ENCODE data around the gene THYN1. TPM values are rescaled to one million over a fixed set of nuclear protein-coding genes. Genes with fewer than 3 reads are reported as not detected.
"Not testable (repeated sequence)": the region's sequence is repeated elsewhere in the genome, so short reads cannot be mapped to it uniquely, and the experiment has no call there.

The THYN1 gene
- total and polyA plus RNA-seq, 2 of the 13 experiments (the other 11 are each of a cell fraction or from before 2014, with no cell fraction given) = 36.1 to 87.6 TPM

DNA sequence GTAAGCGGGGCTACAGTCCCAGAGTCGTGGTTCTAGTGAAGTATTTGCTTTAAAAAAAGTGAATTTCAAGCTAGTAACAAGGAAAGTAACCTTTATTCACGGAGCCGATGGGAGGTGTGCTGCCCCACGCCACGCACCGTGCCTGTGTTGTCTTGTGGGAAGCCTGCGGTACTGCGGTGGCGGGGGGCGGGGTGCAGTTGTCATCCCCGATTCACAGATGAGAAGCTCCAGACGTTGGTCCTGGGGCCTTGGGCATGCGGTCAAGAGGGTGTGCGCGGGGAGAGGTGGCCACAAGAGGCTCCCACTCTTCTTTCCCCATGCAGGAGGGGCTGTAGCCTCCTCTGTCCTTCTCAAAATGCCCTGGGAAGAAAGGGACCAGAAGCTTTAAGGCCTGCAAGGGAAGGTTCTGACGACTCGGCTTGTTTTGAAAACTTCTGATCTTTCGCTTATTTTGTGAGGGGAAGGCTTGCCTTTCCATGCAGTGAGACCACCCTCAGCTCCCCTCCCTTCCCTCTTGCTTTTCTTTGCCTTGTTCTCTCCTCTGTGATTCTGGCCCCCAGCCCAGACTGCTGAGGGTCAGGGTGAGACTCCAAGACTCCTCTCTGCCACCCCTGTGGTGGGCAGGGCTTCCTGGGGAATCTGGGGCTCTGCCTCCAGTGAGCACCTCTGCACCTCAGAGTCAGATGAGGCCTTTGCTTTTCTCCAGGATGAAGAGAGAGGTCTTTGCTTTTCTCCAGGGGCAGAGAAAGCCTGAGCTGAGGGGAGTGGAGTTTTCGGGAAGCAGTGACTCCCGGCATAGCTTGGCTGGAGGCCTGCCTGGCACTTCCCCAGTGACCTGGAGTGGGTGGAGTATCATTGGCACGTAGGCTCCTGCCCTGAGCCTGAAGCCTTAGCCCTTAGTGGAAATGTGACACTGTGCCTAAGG lies 29.2 kb upstream of the THYN1 start (continued):
- TF ChIP-seq TCF7 (IDR thresholded peaks at IDR 0.05; ENCODE audit: low read depth) = no peak
- TF ChIP-seq, protein P1, sequence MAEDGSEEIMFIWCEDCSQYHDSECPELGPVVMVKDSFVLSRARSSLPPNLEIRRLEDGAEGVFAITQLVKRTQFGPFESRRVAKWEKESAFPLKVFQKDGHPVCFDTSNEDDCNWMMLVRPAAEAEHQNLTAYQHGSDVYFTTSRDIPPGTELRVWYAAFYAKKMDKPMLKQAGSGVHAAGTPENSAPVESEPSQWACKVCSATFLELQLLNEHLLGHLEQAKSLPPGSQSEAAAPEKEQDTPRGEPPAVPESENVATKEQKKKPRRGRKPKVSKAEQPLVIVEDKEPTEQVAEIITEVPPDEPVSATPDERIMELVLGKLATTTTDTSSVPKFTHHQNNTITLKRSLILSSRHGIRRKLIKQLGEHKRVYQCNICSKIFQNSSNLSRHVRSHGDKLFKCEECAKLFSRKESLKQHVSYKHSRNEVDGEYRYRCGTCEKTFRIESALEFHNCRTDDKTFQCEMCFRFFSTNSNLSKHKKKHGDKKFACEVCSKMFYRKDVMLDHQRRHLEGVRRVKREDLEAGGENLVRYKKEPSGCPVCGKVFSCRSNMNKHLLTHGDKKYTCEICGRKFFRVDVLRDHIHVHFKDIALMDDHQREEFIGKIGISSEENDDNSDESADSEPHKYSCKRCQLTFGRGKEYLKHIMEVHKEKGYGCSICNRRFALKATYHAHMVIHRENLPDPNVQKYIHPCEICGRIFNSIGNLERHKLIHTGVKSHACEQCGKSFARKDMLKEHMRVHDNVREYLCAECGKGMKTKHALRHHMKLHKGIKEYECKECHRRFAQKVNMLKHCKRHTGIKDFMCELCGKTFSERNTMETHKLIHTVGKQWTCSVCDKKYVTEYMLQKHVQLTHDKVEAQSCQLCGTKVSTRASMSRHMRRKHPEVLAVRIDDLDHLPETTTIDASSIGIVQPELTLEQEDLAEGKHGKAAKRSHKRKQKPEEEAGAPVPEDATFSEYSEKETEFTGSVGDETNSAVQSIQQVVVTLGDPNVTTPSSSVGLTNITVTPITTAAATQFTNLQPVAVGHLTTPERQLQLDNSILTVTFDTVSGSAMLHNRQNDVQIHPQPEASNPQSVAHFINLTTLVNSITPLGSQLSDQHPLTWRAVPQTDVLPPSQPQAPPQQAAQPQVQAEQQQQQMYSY (CRISPR knock-in tag; IDR thresholded peaks at IDR 0.05) = no peak

DNA sequence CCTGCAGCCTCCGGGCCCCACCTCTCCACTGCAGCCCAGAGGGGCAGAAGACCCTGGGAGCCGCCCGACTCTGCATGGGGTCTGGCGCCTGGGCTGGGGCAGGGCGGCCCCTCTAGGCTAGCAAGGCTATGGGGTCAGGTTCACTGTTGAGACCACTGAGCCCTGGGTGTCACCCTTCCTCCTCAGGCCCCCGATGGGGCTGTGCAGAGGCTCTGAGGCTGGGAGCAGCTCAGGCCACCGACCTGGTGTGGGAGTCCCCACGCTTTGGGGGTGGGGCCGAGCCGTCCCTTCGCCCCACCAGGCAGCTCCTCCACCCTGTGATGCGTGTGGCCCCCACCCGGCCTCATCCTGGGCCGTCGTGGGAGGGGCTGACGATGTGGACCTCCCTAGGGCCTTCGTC lies 28.5 kb upstream of the THYN1 start:
- in situ Hi-C loops (cut with HindIII; ENCODE audit: extremely low pct_ligation_motif_present, low pct_unique_long_range_greater_than_20kb); H4K20me1 ChIP-seq (ENCODE audit: insufficient read depth, low read length); H3K27ac ChIP-seq (ENCODE audit: extremely low read length, insufficient read depth, low read length); H3K79me2 ChIP-seq (ENCODE audit: insufficient read depth, low read length); H3K4me1 ChIP-seq (ENCODE audit: insufficient read depth, low read length); CTCF ChIA-PET (ENCODE audit: low intra/inter-chr PET ratio, low total read pairs); H3K4me2 ChIP-seq (ENCODE audit: low read depth, low read length); BruUV-seq (replicated peaks); ATAC-seq; H3K36me3 ChIP-seq (replicated peaks in 1 of 2; ENCODE audit: control insufficient read depth in 1 of 2, insufficient read depth in 2 of 2, low read length in 2 of 2); POLR2A ChIA-PET; H2AFZ ChIP-seq (ENCODE audit: low read length); H3K9ac ChIP-seq (ENCODE audit: insufficient read depth, low read depth, low read length); H3K4me3 ChIP-seq (replicated peaks in 1 of 3; ENCODE audit: insufficient read depth in 1 of 3, low read depth in 2 of 3, low read length in 3 of 3); H3K9me3 ChIP-seq (ENCODE audit: low read length); FAIRE-seq; DNase-seq (ENCODE audit: low spot score): not testable (repeated sequence)
- intact Hi-C loops (cut with micrococcal nuclease; ENCODE audit: unreplicated experiment) = loop anchor here (2.0 kb wide), 1 partner anchor 63 kb away; no protein-coding TSS in a partner anchor
- no CpG with 5 or more reads among the region's 17 CpGs for WGBS (ENCODE audit: low lambda C conversion rate)
- H3K27me3 ChIP-seq (ENCODE audit: control insufficient read depth in 1 of 2, insufficient read depth in 2 of 2, low read length in 2 of 2) = peaks cover 3 to 54% of the 10 kb centered on the region in 2 experiments
